CD1c-positive myeloid dendritic cell (primary cell): ENCODE data around the gene RAD51C.
"Not testable (repeated sequence)": the region's sequence is repeated elsewhere in the genome, so short reads cannot be mapped to it uniquely, and the experiment has no call there.

ENCODE experiments used
- DNase-seq: peaks from one replicate; pipeline ENCODE4 v3.0.0-alpha.2; 2016; ENCODE audit errors: extremely low spot score

Gene RAD51C

DNA sequence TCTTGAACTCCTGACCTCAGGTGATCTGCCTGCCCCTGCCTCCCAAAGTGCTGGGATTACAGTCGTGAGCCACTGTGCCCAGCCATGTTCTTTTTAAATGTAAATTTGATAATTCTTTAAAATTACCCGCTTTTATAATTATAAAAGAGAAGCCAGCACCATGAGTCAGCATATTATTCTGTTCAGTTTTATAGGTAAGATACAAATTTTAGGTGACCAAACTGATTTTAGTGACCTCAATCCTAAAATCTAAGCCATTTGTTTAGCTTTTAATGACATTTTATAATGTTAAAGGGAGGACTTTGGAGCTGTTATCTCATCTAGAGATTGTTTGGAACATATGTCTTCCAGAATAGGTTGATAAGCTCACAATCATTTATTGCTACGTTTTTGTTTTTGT, 42.4 kb downstream of the RAD51C start:
- no peak for DNase-seq

DNA sequence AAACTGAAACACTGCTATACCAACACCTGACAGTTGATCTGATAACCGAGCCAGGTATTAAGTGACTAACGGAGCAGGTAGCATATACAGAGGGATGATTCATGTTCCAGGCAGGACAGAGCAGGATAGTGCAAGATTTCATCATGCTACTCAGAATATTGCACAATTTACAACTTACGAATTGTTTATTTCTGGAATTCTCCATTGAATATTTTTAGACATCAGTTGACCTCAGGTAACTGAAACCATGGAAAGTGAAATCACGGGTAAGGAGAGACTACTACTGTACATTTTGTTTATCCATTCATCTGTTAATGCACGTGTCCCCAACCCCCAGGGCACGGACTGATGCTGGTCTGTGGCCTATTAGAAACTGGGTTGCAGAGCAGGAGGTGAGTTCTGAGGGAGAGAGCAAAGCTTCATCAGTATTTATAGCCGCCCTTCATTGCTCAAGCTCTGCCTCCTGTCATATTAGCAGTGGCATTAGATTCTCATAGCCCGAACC, 48.8 kb downstream of the RAD51C start:
- DNase-seq = no peak

DNA sequence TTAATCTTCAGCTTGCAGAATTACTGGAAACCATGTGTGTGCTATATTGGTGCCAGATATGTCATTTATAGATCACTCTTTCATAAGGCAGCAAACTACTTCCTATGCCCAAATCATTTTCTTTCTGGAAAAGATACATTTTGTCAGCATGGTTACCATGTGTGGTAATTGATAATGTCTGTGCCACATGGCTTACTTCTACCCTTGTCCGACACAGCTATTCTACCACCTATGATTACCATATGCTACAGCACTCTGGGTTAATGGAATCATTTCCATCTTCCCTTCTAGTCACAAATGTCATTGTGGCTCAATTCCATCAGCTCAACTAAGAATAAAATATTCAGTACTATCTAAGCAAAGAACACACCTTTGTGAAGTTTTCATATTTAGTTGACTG, 55.3 kb downstream of the RAD51C start:
- DNase-seq = no peak

DNA sequence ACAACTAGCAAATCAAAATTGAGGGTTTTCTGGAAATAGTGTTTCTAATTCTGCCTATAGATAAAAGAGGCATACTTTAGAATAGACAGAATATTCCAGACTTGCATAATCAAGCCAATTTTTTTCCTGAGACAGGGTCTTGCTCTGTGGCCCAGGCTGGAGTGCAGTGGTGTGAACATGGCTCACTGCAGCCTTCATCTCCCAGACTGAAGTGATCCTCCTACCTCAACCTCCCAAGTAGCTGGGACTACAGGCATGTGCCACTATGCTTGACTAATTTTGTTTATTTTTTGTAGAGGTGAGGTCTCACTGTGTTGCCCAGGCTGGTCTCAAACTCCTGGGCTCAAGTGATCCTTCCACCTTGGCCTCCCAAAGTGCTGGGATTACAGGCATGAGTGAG, 57.2 kb downstream of the RAD51C start:
- DNase-seq = not testable (repeated sequence)

DNA sequence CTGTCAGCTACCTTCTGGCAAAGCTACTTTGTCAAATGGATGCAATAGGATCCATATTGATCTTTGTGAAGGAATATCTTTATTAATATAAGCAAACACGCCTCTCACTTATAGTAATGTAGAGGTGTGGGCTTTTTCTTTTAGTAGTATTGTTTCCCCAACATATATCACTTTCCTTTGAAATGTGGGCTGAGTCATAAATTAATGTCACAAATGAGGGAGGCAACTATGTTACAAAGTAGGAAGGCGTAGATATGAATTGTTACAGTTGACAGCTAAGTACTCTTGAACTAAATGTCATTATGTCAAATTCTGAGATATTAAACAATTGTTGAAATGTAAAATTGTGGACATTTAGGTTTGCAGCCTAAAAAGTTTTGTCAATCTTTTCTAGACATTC, 60.6 kb downstream of the RAD51C start:
- no peak for DNase-seq

- no peak for DNase-seq
Observed at GRCh38 chr17:58755269-58755576, 62.8 kb downstream of the RAD51C start.

DNA sequence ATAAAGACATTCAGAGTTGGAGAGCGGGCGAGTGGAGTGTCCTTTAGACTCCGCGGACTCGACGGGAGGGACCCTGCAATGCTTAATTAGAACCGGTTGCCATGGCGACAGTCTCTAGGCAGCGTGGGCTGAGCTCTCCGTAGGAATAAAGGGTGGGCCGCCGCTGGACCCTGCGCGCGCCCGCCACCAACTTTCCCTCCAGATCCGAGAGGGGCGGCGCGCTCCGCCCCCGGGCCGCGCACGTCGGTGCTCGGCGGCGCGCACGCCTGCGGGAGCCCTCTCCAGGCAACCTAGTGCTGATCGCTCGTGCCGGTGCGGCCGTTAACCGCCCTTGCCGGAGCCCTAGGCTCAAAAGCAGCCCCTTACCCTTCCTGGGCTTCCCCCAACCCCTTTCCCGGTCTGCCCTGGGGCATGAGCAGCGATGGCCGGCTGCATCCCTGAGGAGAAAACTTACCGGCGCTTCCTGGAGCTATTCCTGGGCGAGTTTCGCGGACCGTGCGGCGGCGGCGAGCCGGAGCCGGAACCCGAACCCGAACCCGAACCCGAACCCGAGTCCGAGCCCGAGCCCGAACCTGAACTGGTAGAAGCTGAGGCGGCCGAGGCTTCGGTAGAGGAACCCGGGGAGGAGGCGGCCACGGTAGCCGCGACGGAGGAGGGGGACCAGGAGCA, 63.3 kb downstream of the RAD51C start, which contains the start of gene PPM1E:
Gene PPM1E, plus strand, starts transcription at position 278 of the 669 bp plus-strand sequence.
- DNase-seq = peak; percentile 46

DNA sequence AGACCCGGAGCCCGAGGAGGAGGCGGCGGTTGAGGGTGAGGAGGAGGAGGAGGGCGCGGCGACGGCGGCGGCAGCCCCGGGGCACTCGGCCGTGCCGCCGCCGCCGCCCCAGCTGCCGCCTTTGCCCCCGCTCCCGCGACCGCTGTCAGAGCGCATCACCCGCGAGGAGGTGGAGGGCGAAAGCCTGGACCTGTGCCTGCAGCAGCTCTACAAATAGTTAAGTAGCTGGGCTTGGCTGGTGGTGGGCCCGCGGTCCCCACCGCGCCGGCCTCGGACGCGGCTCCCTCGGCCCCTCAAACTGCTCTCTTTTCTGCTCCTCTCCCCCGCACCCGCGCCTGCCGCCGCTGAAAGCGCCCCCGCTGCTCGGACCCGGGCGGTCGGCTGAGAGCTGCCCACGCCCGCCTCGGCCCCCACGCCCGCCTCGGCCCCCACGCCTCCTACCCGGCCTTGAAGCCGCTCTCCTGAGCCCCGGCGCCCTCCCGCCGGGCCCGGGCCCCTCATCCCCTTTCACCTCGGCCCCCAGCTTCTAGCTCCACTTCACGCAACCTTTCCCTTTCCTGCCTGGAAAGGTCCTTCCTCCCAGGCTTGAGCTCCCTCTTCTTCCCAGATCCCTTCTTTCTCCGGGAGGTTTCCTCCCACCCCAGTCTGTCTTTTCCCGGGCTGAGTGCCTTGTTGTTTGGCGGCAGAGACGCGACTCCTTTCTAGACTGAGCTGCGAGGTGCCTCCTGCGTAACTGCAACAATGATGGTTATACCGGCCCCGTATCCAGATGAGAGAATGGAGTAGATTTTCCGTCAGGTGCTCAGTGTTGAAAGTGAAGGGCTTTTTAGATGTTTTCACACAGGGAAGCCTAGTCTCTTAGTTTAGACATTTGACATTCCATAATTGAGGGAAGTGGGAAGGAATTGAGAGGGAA, 64.1 kb downstream of the RAD51C start:
- DNase-seq = no peak

DNA sequence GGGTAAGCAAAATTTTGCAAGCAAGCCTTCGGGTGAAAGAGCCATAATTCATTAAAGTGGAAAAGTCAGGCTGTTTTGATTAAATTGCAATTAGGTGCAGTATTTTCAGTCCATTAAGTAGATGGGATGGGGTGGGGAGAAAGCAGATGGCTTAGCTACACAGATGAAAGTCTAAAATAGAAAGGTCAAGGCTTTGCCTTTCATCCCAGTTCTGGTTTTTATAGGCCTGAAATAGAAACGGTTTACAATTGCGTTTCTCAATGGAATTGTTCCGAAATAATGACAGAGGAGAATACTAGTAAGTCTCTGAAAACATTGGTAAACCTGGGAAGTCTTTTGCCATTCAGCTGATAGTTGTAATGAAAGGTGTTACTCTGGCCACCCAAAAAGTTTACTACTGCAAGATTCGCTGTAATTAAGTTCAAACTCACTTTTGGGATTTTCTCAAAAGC, 64.8 kb downstream of the RAD51C start:
- no peak for DNase-seq

- no peak for DNase-seq
Observed at GRCh38 chr17:58758890-58759289, 66.5 kb downstream of the RAD51C start.

DNA sequence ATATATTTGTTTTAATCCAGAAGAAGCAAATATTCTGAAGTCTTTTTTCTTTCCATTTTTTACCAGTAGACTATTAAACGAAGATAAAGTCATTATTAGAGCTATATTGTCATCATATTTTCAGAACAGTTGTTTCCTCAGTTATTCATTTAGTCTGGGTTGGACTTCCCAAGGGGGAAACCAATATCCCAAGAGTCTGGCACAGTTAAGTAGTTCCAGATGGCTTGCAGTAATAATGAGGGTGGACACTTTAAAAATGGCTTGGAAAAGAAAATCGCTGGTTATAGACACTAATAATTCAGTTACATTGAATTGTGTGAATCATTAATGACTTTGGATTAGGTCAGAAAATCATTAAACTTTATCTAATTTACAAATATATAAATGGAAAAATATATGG, 67.1 kb downstream of the RAD51C start:
- DNase-seq = no peak

DNA sequence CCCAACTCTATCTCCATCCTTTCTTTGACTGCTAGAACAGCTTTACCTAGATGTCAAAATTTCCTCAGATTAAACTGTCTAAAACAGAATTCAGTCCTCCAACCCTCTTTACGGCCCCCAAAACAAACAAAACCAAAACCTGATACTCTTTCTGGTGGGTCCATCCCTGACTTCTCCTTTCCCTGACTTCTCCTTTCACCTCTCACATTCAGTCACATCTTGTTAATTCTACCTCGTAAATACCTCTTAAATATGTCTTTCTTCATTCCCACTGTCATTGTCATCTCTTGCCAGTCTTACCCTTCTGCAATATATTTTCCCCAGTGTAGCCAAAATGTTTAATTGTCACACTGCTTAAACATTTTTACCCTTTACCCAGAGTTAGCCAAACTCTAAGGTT, 67.8 kb downstream of the RAD51C start:
- DNase-seq = no peak

- DNase-seq = no peak
Observed at GRCh38 chr17:58763263-58763662, 70.9 kb downstream of the RAD51C start.

DNA sequence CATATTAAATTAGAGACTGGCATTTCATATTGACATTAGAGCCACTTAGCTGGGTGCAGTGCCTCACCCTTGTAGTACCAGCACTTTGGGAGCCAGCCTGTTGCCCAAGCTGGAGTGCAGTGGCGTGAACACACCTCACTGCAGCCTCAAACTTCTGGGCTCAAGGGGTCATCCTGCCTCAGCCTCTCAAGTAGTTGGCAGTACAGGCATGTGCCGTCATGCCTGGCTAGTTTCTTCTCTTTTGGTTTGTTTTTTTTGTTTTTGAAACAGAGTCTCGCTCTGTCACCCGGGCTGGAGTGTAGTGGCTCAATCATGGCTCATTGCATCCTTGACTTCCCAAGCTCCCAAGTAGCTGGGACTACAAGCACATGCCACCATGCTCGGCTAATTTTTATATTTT, 72.0 kb downstream of the RAD51C start:
- no peak for DNase-seq

DNA sequence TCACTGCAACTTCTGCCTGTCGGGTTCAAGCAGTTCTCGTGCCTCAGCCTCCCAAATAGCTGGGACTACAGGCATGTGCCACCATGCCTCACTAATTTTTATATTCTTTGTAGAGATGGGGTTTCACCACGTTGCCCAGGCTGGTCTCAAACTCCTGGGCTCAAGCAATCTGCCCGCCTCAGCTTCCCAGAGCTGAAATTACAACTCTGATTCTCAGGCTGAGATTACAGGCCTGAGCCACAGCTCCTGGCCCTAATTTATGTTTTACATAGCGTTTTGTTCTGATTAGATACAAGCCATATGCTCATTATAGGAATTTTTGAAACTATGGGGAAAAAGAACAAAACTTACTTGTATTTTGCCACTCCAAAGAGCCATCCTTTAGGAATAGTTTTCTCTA, 86.1 kb downstream of the RAD51C start:
- not testable (repeated sequence) for DNase-seq

GRCh38 chr17:58779446-58779845, 87.0 kb downstream of the RAD51C start:
- no peak for DNase-seq

DNA sequence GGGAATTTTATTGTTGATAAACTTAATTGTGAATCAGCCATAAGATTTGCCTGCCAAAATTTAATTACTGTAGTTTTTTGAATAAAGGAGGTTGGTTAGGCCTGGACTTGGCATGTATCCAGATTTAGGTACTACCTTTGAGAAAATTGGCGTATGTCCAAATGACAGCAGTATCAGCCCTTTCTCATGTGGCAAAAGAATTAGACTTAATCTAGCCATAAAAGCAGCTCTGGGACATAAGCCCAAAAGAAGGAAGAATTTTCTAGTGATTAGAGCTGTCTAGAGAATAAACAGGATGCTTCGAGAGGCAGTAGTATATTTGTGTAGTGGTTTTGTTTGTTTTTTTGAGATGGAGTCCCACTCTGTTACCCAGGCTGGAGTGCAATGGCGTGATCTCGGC, 91.0 kb downstream of the RAD51C start:
- DNase-seq = no peak

DNA sequence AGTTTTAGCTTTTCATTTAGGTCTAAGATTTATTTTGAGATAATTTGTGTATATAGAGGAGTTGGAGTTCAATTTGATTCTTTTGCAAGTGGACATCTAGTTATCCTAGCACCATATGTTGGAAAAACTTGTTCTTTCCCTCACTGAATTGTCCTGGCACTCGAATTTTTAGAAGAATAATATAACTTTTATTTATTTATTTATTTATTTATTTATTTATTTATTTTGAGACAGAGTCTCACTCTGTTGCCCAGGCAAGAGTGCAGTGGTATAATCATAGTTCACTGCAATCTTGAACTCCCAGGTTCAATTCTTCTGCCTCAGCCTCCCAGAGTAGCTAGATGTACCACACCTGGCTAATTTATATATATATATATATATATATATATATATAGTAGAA, 92.7 kb downstream of the RAD51C start:
- no peak for DNase-seq
